OCI-LY1 (cell line): ENCODE measurements around the gene IL12A.

Experiments
- H2AFZ ChIP-seq: fragments of 200-600 bp; sonication (generic), shearing (Covaris generic); 2 replicates; pipeline ENCODE4 v1.6.0; 2014; ENCODE audit warnings: antibody characterized with exemption, mild to moderate bottlenecking, low read length
- H3F3A ChIP-seq: fragments of 200-600 bp; sonication (generic), shearing (Covaris generic); 2 replicates; pipeline ENCODE4 v1.6.0; 2014; ENCODE audit warnings: mild to moderate bottlenecking, antibody characterized with exemption, low read length, moderate library complexity; ENCODE audit not compliant: insufficient read depth
- H3K27ac ChIP-seq: fragments of 200-600 bp; sonication (generic); 2 replicates; pipeline ENCODE4 v1.5.1; 2014; ENCODE audit warnings: low read length, mixed run types, mild to moderate bottlenecking, low read depth; ENCODE audit not compliant: poor library complexity, severe bottlenecking
- H3K27me3 ChIP-seq: fragments of 200-600 bp; sonication (generic); 2 replicates; pipeline ENCODE4 v1.6.0; 2014; ENCODE audit warnings: antibody characterized with exemption, mild to moderate bottlenecking, low read length, moderate library complexity; ENCODE audit not compliant: insufficient read depth
- H3K36me3 ChIP-seq: fragments of 200-600 bp; sonication (generic); 2 replicates; pipeline ENCODE4 v1.6.1; 2014; ENCODE audit warnings: mild to moderate bottlenecking, antibody characterized with exemption, low read length, moderate library complexity, mixed read lengths; ENCODE audit not compliant: insufficient read depth
- H3K4me1 ChIP-seq: fragments of 200-600 bp; sonication (generic); 2 replicates; pipeline ENCODE4 v1.5.1; 2014; ENCODE audit warnings: mild to moderate bottlenecking, low read length, moderate library complexity; ENCODE audit not compliant: insufficient read depth, severe bottlenecking
- H3K4me2 ChIP-seq: fragments of 200-600 bp; sonication (generic), shearing (Covaris generic); 2 replicates; pipeline ENCODE4 v1.6.1; 2014; ENCODE audit warnings: low read length
- H3K4me3 ChIP-seq: fragments of 200-600 bp; sonication (generic); 2 replicates; pipeline ENCODE4 v1.5.1; 2014; ENCODE audit warnings: low read length, low read depth, mild to moderate bottlenecking, mixed read lengths; ENCODE audit not compliant: poor library complexity, severe bottlenecking
- H3K79me2 ChIP-seq: fragments of 200-600 bp; shearing (Covaris generic); 2 replicates; pipeline ENCODE4 v1.6.1; 2016; ENCODE audit warnings: mixed run types, low read length, mixed read lengths; ENCODE audit not compliant: insufficient read depth
- H3K9ac ChIP-seq: fragments of 200-600 bp; sonication (generic), shearing (Covaris generic); 2 replicates; pipeline ENCODE4 v1.6.1; 2014; ENCODE audit warnings: mild to moderate bottlenecking, low read length, mixed read lengths
- H3K9me2 ChIP-seq: fragments of 200-600 bp; sonication (generic), shearing (Covaris generic); 2 replicates; pipeline ENCODE4 v1.6.1; 2014; ENCODE audit warnings: low read depth, mild to moderate bottlenecking, low read length, mixed read lengths
- H3K9me3 ChIP-seq: fragments of 200-600 bp; shearing (Covaris generic); 2 replicates; pipeline ENCODE4 v1.6.1; 2014; ENCODE audit warnings: low read length, mixed read lengths
- H4K20me1 ChIP-seq: fragments of 200-600 bp; sonication (generic), shearing (Covaris generic); 2 replicates; pipeline ENCODE4 v1.6.0; 2016; ENCODE audit warnings: mild to moderate bottlenecking, low read length; ENCODE audit not compliant: insufficient read depth
- EZH2 ChIP-seq: fragments of 200-600 bp; sonication (generic), shearing (Covaris generic); IDR thresholded peaks from 2 replicates; pipeline ENCODE4 v1.8.0; 2017; ENCODE audit warnings: borderline replicate concordance, mixed run types, mild to moderate bottlenecking, antibody characterized with exemption, low read length, moderate library complexity, mixed read lengths
- TF ChIP-seq, protein P1 (sequence below): fragments of 200-600 bp; sonication (generic), shearing (Covaris generic); IDR thresholded peaks from 2 replicates; pipeline ENCODE4 v1.5.1; 2017; ENCODE audit warnings: mild to moderate bottlenecking, antibody characterized with exemption, low read length, moderate library complexity, mixed read lengths

IL12A gene

DNA sequence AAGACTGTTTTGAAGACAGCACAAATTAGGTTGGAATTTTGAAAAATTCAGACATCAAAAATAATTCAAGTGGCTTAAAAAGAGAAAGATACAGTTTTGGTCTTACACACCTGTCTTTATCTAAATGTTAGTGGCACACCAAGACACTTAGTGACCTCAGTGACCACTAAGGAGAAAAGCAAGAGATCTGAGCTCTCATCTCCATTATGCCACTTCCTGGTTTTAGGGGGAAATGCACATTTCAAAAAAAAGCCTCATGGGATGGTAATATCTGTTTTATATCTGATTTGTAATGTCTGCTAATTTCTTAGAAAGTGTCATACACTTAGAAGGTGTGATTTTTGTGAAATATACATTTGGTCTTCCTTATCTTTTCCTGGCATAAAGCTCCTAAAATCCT is 16.4 kb downstream of the IL12A start:
- Histone ChIP-seq H3K4me2 (no peak overlapping the region), H3F3A (no peaks in the 10 kb centered on the region), H2AFZ (no peak overlapping the region), H3K36me3 (no peaks in the 10 kb centered on the region), H3K27ac (no peak overlapping the region), H3K79me2 (no peaks in the 10 kb centered on the region), H3K4me3 (no peak overlapping the region), H3K9ac (no peak overlapping the region), H3K9me2 (no peaks in the 10 kb centered on the region), H3K9me3 (no peaks in the 10 kb centered on the region), H3K27me3 (no peaks in the 10 kb centered on the region), H4K20me1 (no peaks in the 10 kb centered on the region), H3K4me1 (no peaks in the 10 kb centered on the region)
- no peak for TF ChIP-seq EZH2
- TF ChIP-seq, protein P1, sequence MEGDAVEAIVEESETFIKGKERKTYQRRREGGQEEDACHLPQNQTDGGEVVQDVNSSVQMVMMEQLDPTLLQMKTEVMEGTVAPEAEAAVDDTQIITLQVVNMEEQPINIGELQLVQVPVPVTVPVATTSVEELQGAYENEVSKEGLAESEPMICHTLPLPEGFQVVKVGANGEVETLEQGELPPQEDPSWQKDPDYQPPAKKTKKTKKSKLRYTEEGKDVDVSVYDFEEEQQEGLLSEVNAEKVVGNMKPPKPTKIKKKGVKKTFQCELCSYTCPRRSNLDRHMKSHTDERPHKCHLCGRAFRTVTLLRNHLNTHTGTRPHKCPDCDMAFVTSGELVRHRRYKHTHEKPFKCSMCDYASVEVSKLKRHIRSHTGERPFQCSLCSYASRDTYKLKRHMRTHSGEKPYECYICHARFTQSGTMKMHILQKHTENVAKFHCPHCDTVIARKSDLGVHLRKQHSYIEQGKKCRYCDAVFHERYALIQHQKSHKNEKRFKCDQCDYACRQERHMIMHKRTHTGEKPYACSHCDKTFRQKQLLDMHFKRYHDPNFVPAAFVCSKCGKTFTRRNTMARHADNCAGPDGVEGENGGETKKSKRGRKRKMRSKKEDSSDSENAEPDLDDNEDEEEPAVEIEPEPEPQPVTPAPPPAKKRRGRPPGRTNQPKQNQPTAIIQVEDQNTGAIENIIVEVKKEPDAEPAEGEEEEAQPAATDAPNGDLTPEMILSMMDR: no peak

DNA sequence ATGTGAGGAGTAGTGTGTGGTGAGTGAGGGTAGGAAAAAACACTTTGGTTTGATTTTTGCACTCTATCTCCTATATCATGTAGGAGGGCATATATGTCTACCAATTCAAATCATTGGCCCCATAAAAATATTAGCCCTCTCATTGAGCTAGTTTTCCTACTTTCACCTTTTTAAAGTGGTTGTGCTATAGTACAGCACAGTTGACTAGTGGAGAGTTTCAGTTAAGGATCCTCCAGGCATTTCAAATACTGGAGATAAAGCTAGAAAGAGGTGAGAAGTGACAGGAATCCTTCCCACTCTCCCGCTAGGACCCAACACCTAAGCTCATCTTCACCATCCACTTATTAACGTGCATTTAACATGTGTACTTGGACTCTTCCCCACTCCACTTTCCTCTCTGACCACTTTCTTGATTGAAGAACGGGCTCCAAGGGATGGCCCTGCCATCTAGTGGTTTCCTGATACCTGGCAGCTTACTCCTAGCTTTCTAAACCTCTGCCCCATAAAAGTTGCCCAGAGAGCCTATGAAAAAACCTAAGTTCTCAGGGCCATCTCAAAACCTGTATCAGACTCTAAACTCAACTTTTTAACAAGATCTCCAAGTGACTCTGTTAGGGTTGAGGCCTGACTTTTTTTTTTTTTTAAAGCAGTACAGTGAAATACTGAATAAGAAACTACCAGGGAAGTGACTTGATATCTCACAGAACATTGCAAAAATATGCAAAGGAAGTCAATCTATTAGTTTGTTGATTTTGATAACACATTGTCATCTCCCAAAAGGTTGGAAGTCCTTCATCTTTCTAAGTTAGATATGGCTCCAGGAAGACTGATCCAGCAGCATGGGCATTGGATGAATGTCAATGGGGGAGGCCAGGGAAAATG is 17.9 kb downstream of the IL12A start:
- H3K9me3 ChIP-seq: no peaks in the 10 kb centered on the region
- TF ChIP-seq EZH2: no peak
- TF ChIP-seq, protein P1: peak; percentile 81
- no peaks in the 10 kb centered on the region for H3K36me3 ChIP-seq
- no peak overlapping the region for H3K9ac ChIP-seq
- no peaks in the 10 kb centered on the region for H3K9me2 ChIP-seq
- no peaks in the 10 kb centered on the region for H3K27me3 ChIP-seq
- H3K27ac ChIP-seq: no peak overlapping the region
- H3F3A ChIP-seq: no peaks in the 10 kb centered on the region
- H2AFZ ChIP-seq: no peak overlapping the region
- H3K4me1 ChIP-seq: peaks cover 7% of the 10 kb centered on the region
- H3K79me2 ChIP-seq: no peaks in the 10 kb centered on the region
- H4K20me1 ChIP-seq: no peaks in the 10 kb centered on the region
- H3K4me3 ChIP-seq: no peak overlapping the region
- no peak overlapping the region for H3K4me2 ChIP-seq

DNA sequence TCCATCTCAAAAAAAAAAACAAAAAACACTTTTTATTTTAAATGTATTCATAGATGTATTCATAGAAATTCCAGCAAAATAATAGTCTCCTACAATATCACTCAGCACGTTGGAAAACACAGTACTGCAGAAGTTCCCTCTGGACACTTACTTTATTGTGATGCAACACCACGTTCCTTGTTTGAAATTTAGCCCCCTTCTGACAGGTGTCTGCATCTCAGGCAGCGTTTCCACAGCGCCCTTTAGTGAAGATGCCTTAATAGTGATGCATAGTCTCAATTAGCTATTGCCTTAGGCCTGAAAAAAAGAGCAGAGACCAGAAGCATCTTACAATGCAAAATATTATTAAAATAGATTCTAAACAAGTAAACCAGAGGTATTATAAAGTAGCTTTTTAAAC is 20.3 kb downstream of the IL12A start:
- no peaks in the 10 kb centered on the region for H3K36me3 ChIP-seq
- no peak overlapping the region for H2AFZ ChIP-seq
- TF ChIP-seq, protein P1: no peak
- no peak for TF ChIP-seq EZH2
- no peaks in the 10 kb centered on the region for H3K9me3 ChIP-seq
- H3K27ac ChIP-seq: no peak overlapping the region
- H3K79me2 ChIP-seq: no peaks in the 10 kb centered on the region
- H3K9ac ChIP-seq: no peak overlapping the region
- no peaks in the 10 kb centered on the region for H3K9me2 ChIP-seq
- H3K27me3 ChIP-seq: no peaks in the 10 kb centered on the region
- H3K4me3 ChIP-seq: no peak overlapping the region
- peaks cover 18% of the 10 kb centered on the region for H3K4me1 ChIP-seq
- no peaks in the 10 kb centered on the region for H4K20me1 ChIP-seq
- no peaks in the 10 kb centered on the region for H3F3A ChIP-seq
- H3K4me2 ChIP-seq: no peak overlapping the region
